GM21526 (cell line): ENCODE data around the gene HRH3.

Source experiments
- ATAC-seq: cut with Tn5 transposase; IDR thresholded peaks from one replicate; pipeline ENCODE4 v1.9.1; 2021; ENCODE audit warnings: moderate library complexity; ENCODE audit not compliant: unreplicated experiment, low FRiP score

The HRH3 gene

GRCh38 chr20:62219992-62220665 lies at the start of gene HRH3:
Gene HRH3 (minus strand): TSS chr20:62220278. CDS start chr20:62219970, 308 bp downstream.
- ATAC-seq = no peak

GRCh38 chr20:62269871-62270270 lies 49.8 kb upstream of the HRH3 start:
- ATAC-seq = no peak

- no peak for ATAC-seq
These were observed 49.3 kb upstream of the HRH3 start for GRCh38 chr20:62269378-62269777.

- no peak for ATAC-seq
These were observed 48.3 kb upstream of the HRH3 start for GRCh38 chr20:62268228-62268900.

- ATAC-seq = no peak
These were observed 47.5 kb upstream of the HRH3 start for GRCh38 chr20:62267543-62267942.

GRCh38 chr20:62266851-62267250 lies 46.8 kb upstream of the HRH3 start:
- ATAC-seq = no peak

GRCh38 chr20:62266340-62266739 lies 46.3 kb upstream of the HRH3 start:
- no peak for ATAC-seq

- ATAC-seq = no peak
These were observed 45.3 kb upstream of the HRH3 start for GRCh38 chr20:62265365-62265764.

GRCh38 chr20:62263396-62263795 lies 43.3 kb upstream of the HRH3 start:
- ATAC-seq = no peak

- ATAC-seq = no peak
These were observed 42.0 kb upstream of the HRH3 start for GRCh38 chr20:62262064-62262463.

- no peak for ATAC-seq
These were observed 39.2 kb upstream of the HRH3 start for GRCh38 chr20:62259294-62259565.

- ATAC-seq = no peak
These were observed 38.6 kb upstream of the HRH3 start for GRCh38 chr20:62258499-62259293.

GRCh38 chr20:62255976-62256375 lies 35.9 kb upstream of the HRH3 start:
- no peak for ATAC-seq

- no peak for ATAC-seq
These were observed 34.1 kb upstream of the HRH3 start for GRCh38 chr20:62254021-62254724.

GRCh38 chr20:62253398-62253797 lies 33.3 kb upstream of the HRH3 start:
- ATAC-seq = no peak

- ATAC-seq = no peak
These were observed 32.4 kb upstream of the HRH3 start for GRCh38 chr20:62252342-62252966.

GRCh38 chr20:62248890-62249560 lies 28.9 kb upstream of the HRH3 start:
- ATAC-seq = no peak

GRCh38 chr20:62246872-62247652 lies 27.0 kb upstream of the HRH3 start:
- ATAC-seq = no peak

- no peak for ATAC-seq
These were observed 26.4 kb upstream of the HRH3 start for GRCh38 chr20:62246431-62246830.
